NCI-H510A treated with DMSO at 0.1 percent for 48 hours (cell line): Measurements from ENCODE around the gene PCSK2.
A peak's percentile ranks its signal among the peaks of the same experiment; 100 is the strongest.
"Not testable (repeated sequence)": the region's sequence is repeated elsewhere in the genome, so short reads cannot be mapped to it uniquely, and the experiment has no call there.

Source experiments
- DNase-seq: peaks from one replicate; lab custom pipeline; 2025; lab: John Stamatoyannopoulos, UW

The PCSK2 gene

DNA sequence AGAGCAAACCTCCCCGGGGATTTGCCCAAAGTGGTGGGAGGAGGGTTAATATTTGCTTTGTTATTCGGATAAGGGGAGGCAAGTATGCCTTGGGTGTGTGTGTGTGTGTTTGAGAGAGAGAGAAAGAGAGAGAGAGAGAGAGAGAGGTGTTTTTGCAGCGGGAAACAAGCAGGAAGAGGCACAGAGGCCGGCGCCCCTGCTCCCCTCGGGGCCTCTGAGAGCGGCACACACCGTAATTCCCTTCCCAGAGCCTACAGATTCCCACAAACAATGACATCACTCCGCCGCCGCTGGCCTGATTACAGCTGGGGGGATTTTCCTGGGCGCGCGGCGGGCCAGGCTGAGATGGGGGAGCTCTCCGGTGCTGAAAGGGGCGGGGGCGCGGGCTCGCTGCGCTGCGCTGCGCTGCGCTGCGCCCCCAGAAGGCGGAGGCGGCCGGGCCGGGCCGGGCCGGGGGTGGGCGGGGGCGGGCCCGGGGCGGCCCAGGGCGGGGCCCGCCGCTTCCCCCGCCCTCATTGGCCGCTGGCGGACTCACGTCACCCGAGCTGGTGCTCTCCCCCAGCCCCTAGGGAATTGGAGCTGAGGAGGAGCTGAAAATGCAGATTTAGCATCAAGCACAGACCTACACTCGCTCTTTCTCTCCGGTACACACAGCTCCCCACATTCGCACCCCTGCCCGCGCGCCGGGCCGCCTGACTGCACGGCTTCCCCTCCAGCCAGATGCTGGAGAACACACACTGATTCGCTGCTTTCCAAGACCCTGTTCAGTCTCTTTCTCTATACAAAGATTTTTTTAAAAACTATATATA lies at the start of gene PCSK2:
Gene PCSK2 (plus strand): TSS at position 631 of the 809 bp plus-strand sequence. CDS start 266 bp downstream, outside the sequence.
- peak; percentile 95 for DNase-seq

GRCh38 chr20:17177341-17177740 lies 49.5 kb upstream of the PCSK2 start:
- DNase-seq: peak; percentile 44

DNA sequence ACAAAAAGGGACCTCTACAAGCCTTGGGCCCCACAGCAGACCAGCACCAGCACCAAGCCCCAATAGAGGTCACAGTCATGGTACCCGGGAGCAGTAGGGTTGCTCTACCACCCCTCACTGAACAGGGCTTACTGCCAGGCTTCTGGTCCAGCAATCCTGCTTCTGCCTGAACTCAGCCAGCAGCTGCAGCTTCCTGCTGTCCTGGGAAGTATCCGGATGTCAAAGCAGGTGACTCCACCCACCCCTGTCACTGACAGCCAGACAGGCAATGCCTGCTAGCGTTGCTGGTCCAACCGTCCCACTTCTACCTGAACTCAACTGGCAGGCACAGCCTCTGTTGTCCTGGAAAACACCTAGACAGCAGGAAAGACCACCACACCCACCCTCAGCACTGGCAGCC lies 47.0 kb upstream of the PCSK2 start:
- DNase-seq: no peak

- no peak for DNase-seq
Observed at GRCh38 chr20:17189976-17190695, 36.7 kb upstream of the PCSK2 start.

GRCh38 chr20:17197041-17197440 lies 29.8 kb upstream of the PCSK2 start:
- DNase-seq: no peak

DNA sequence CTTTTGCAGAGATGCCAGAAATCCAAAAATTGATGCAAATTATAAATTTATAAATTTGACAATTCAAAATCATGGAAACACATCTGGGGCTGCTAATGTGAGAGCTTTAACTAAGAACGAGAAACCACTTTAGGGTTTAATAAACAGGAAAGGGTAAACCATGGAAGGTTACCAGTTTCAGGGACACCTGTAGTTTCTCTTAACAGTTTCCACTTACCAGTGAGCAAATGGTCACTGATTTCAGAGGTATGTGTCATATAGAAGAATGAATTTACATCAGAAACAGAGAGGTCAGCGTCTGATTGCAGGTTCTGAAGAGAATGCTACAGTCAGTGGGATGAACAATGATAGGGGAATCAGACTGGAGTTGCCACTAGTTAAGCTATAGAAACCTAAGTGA lies 24.8 kb upstream of the PCSK2 start:
- no peak for DNase-seq

GRCh38 chr20:17202673-17203072 lies 24.2 kb upstream of the PCSK2 start:
- no peak for DNase-seq

GRCh38 chr20:17205084-17205813 lies 21.6 kb upstream of the PCSK2 start:
- DNase-seq: no peak

DNA sequence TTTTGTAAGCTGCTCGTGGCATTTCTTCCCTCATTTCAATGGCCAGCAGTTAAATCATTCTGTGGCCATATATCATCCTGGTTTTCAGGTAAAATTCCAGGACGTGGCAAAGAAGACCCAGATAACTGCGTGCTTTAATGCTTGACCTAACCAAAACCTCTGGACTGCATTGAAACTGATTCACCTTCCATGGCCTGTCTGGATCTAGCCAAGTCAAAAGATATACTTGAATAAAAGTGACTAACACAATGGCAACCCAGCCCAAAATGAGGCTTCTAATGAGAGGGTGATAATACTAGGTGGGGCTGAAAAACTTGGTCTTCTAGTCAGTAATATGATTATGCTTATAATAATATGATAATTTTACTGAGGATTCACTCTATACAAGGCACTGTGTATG lies 16.5 kb upstream of the PCSK2 start:
- no peak for DNase-seq

GRCh38 chr20:17210983-17211382 lies 15.9 kb upstream of the PCSK2 start:
- no peak for DNase-seq

DNA sequence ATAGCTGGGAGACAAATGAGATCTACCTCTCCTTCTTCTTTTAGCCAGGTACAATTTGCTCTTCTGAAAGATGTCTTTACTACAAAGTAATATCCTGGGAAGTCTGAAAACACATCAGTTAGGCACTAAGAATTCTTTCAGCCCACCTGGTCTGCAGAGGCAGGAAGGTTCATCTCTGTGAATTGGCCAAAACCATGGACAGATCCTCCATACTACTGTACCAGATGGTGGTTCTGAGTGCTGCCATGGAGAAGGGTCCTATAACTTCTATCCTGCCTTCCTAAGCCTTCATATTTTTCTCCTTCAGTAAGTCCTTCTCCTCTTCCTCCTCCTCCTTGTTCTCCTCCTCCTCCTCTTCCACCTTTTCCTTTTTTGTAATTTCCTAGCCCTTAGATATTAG lies 11.7 kb upstream of the PCSK2 start:
- no peak for DNase-seq

- DNase-seq: not testable (repeated sequence)
Observed at GRCh38 chr20:17219856-17220255, 7.0 kb upstream of the PCSK2 start.

DNA sequence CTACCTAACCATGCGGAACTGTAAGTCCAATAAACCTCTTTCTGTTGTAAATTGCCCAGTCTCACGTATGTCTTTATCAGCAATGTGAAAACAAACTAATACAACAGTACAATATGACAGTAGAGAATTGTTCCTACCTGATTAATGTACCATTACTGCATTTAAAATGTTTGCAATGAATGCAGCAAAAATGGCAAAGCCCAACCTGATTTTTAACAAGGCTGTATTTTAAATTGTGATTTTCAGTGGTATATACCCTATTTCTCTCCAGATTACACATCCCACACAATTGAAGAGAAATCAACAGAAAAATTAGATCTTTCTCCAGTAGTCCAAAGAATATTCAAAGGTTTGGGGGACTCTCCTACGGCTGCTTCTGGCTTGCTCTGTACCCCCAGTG lies 3.3 kb upstream of the PCSK2 start:
- DNase-seq: no peak

- DNase-seq: peak; percentile 53
Observed at GRCh38 chr20:17225851-17226409, 910 bp upstream of the PCSK2 start.

- peak; percentile 71 for DNase-seq
Observed at GRCh38 chr20:17227219-17227575, 357 bp downstream of the PCSK2 start.

DNA sequence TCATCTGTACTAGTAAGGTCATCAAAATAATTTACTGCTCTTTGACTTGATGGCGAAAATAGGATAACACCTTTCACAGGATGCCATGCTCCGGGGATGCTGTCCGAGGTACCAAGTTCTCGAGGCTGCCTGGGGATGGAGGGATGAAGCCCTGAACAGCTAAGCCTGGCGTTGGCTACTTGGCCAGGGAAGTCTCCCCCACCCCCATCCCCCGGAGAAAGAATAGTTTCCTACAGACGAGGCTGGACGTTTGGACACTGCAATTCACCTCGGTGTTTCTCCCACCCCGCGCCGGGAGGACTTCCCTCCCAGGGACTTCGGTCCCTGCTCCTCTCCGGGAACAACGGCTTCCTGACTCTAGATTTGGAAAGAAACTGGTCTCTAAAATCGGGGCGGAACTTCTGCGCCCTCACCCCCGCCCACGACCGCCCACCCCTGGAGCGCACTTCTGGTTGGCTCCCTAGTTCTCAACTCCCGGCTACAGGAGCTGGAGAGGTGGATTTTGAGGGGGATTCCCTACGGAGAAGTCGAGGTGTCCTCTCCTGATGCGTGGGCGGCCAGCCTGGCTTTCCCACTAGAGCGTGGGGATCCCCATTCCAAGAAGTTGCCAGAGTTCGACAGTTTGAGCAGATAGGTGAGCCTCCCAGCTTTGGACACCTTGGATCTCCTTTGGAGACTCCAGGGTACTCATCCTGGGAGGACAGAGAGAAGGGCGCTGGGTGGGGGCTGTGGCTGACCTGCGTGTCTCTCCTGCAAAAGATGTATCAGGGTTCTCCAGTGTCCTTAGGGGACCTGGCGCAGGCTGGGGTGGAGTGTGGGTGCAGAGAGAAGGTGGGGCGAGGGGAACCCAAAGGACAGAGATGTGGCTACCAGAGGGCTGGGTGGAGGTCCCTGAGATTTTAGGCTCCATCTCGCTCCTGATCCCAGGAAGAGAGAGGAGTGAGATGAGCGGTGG lies 1.1 kb downstream of the PCSK2 start:
- DNase-seq: peak; percentile 59

- DNase-seq: peak; percentile 70
Observed at GRCh38 chr20:17228624-17229061, 1.8 kb downstream of the PCSK2 start.

DNA sequence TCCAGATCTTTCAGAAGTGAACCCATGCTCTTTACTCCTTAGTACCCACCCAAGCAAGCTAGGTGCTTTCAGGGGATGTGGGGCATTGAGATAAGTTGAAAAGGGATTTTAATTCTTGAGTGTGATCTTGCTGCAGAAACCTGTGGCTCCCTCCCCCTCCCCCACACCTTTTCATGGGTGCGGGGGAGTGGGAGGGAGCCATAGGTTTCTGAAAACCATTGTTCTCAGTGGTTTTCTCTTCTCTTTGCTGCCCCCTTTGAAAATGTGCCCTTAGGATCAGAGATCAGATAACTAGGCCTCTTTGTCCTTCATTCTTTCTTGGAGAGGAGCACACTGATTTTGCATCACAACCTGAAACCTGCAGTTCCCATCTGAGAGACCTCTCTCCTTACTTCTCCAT lies 2.4 kb downstream of the PCSK2 start:
- DNase-seq: no peak

DNA sequence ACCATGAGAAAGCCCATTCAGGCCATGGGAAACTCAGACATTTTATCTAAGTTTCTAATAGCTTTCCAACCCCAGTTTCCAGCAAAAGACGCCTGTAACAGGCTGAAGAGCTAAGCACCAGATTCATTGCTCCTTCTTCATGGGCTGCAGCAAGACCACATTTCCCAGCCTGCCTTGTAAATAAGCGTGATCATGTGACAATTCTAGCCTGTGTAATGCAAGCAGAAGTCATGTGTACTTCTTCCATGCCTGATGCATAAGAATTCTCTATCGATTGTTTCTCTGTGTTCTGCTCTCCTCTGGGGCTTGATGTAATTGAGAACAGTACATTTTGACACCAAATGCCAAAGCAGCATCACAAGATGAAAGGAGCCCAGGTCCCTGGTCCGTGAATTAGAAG lies 6.8 kb downstream of the PCSK2 start:
- DNase-seq: no peak

GRCh38 chr20:17236766-17237165 lies 9.9 kb downstream of the PCSK2 start:
- DNase-seq: no peak

GRCh38 chr20:17248224-17248623 lies 21.4 kb downstream of the PCSK2 start:
- no peak for DNase-seq
